ENCODE results near the gene KCNJ15. TPM values are rescaled to one million over a fixed set of nuclear protein-coding genes. Genes with fewer than 3 reads are reported as not detected.

KCNJ15 gene
- total and polyA plus RNA-seq, 2 of the 4 experiments (the other 2 are of a cell fraction), result under 0.01 to 0.07 TPM

DNA sequence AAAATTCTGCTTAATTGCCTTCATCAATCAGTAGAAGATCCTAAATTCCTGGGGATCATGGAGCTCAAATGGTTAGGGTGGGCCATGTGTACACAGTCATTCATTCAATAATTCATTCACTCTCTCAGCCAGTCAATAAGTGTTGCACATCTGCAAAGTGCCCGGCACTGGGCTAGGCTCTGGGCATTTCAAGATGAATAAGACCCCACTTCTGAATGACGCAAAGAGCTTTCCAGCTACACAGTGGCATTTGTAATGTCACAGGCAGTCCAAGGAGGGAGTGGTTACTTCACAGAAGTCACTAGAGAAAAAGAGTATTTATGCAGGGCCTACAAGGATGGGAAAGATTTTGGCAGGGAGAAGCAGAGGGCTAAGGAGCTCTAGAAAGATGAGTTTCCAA is 93.2 kb downstream of the KCNJ15 start:
- no peak for ATAC-seq (ENCODE audit: low read depth)
- no TSS peak for BruUV-seq (replicated peaks)
- H3K27ac ChIP-seq (ENCODE audit: insufficient read depth, low read length), result no peak overlapping the region

More for the DNA sequence above, 93.2 kb downstream of the KCNJ15 start:
- H3K27me3 ChIP-seq (ENCODE audit: control insufficient read depth, insufficient read depth, low read length), result no peaks in the 10 kb centered on the region
- peaks cover 14% of the 10 kb centered on the region for H3K4me1 ChIP-seq (ENCODE audit: control insufficient read depth, insufficient read depth, low read length)
- no peak overlapping the region for H2BK5ac ChIP-seq (ENCODE audit: low read depth, low read length, poor library complexity, severe bottlenecking)
- H2BK120ac ChIP-seq (ENCODE audit: low read depth, low read length), result peak overlapping the region; percentile 100
- H2BK15ac ChIP-seq (ENCODE audit: low read depth, low read length), result peak overlapping the region; percentile 98; the same call in 2 of the 3 replicates
- WGBS, 2 experiments (ENCODE audit: extremely low coverage in 2 of 2, insufficient read length in 1 of 2), result 100% methylated on average over 1 of the region's 2 CpGs; no CpG with 5 or more reads in 1 of the 2 experiments
- in situ Hi-C loops (cut with MboI; ENCODE audit: low sequenced_read_pairs) (loop anchor here (5.0 to 25.0 kb wide), 4 partner anchors 138 to 638 kb away; no protein-coding TSS in a partner anchor), dilution Hi-C loops (cut with HindIII; ENCODE audit: low sequenced_read_pairs, unreplicated experiment) (loop anchor here (25.0 kb wide), 1 partner anchor 138 kb away; no protein-coding TSS in a partner anchor), intact Hi-C loops (cut with micrococcal nuclease) (no loop called here)
- H3K18ac ChIP-seq (ENCODE audit: low read depth, low read length), result no peak overlapping the region
- TF ChIP-seq, protein P1, sequence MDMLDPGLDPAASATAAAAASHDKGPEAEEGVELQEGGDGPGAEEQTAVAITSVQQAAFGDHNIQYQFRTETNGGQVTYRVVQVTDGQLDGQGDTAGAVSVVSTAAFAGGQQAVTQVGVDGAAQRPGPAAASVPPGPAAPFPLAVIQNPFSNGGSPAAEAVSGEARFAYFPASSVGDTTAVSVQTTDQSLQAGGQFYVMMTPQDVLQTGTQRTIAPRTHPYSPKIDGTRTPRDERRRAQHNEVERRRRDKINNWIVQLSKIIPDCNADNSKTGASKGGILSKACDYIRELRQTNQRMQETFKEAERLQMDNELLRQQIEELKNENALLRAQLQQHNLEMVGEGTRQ (IDR thresholded peaks at IDR 0.05; ENCODE audit: low read depth, low read length), result no peak
- no peak for TF ChIP-seq MAZ (IDR thresholded peaks at IDR 0.05; ENCODE audit: borderline replicate concordance, low read depth, low read length)
- no peak for TF ChIP-seq MAFK (IDR thresholded peaks at IDR 0.05; ENCODE audit: low read depth, low read length)
- no peak for TF ChIP-seq RFX5 (IDR thresholded peaks at IDR 0.05; ENCODE audit: low read depth, low read length)
- no peak for TF ChIP-seq POLR2A (IDR thresholded peaks at IDR 0.05; ENCODE audit: low read depth, low read length)
- TF ChIP-seq, protein P2, sequence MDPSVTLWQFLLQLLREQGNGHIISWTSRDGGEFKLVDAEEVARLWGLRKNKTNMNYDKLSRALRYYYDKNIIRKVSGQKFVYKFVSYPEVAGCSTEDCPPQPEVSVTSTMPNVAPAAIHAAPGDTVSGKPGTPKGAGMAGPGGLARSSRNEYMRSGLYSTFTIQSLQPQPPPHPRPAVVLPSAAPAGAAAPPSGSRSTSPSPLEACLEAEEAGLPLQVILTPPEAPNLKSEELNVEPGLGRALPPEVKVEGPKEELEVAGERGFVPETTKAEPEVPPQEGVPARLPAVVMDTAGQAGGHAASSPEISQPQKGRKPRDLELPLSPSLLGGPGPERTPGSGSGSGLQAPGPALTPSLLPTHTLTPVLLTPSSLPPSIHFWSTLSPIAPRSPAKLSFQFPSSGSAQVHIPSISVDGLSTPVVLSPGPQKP (IDR thresholded peaks at IDR 0.05; ENCODE audit: borderline replicate concordance, low read depth, low read length), result no peak
- no peak for TF ChIP-seq NFE2L2 (IDR thresholded peaks at IDR 0.05; ENCODE audit: low read depth, low read length)
- no peak for TF ChIP-seq FOS (IDR thresholded peaks at IDR 0.05; ENCODE audit: low read depth, low read length)
- TF ChIP-seq BHLHE40 (IDR thresholded peaks at IDR 0.05; ENCODE audit: low read depth, low read length), result no peak
- no peak for TF ChIP-seq SMC3 (IDR thresholded peaks at IDR 0.05; ENCODE audit: low read depth, low read length)
- no peak for TF ChIP-seq CHD1 (IDR thresholded peaks at IDR 0.05; ENCODE audit: low read depth, low read length)
- peak overlapping the region; percentile 98 for H3K4ac ChIP-seq (ENCODE audit: low read depth, low read length)
- H3K4me2 ChIP-seq (ENCODE audit: low read depth, low read length), result no peak overlapping the region
- no peaks in the 10 kb centered on the region for H3K36me3 ChIP-seq (ENCODE audit: control insufficient read depth, insufficient read depth, low read length)
- no peak overlapping the region for H3K9ac ChIP-seq (ENCODE audit: low read depth, low read length)
- POLR2A ChIA-PET (ENCODE audit: unreplicated experiment), result no interaction called here
- no peak overlapping the region for H3K4me3 ChIP-seq (ENCODE audit: insufficient read depth, low read depth, low read length)
- H3K23ac ChIP-seq (ENCODE audit: low read depth, low read length), result no peak overlapping the region
- H3K14ac ChIP-seq (replicated peaks; ENCODE audit: low read depth, low read length), result no peak overlapping the region
- peaks cover 0 to 5% of the 10 kb centered on the region in 2 experiments; a peak in 1 of 4 replicates for H3K79me1 ChIP-seq (ENCODE audit: low read depth in 1 of 2, low read length in 2 of 2)
- H4K91ac ChIP-seq (ENCODE audit: insufficient read depth, low read depth, low read length), result peak overlapping the region; percentile 35; the same call in 1 of the 2 replicates
- peak overlapping the region; percentile 99 for H2AK5ac ChIP-seq (ENCODE audit: low read depth, low read length)
- H2AK9ac ChIP-seq (replicated peaks; ENCODE audit: low read depth, low read length, poor library complexity), result no peak overlapping the region
- CTCF ChIA-PET, result interaction anchor here (1.6 to 4.7 kb wide), 3 partner anchors 131 to 675 kb away, joined by 5 to 48 read pairs (median 30); no protein-coding TSS in a partner anchor
- no peak for DNase-seq
- H4K8ac ChIP-seq (ENCODE audit: low read depth in 2 of 2, low read length in 2 of 2), result peak overlapping the region in 1 of 2 experiments; percentile 97; a peak in 2 of 4 replicates
- no peak overlapping the region for H3K56ac ChIP-seq (ENCODE audit: extremely low read depth, insufficient read depth, low read length)
- H3K9me3 ChIP-seq (ENCODE audit: control insufficient read depth, insufficient read depth, low read length), result no peaks in the 10 kb centered on the region
- H3K9me1 ChIP-seq (ENCODE audit: insufficient read depth, low read length), result peaks cover 6% of the 10 kb centered on the region; the same call in 1 of the 2 replicates
- peak overlapping the region; percentile 100; the same call in 1 of the 2 replicates for H2BK20ac ChIP-seq (ENCODE audit: low read depth, low read length)
- no peak overlapping the region for H4K5ac ChIP-seq (ENCODE audit: low read depth, low read length)
- H4K20me1 ChIP-seq (ENCODE audit: insufficient read depth, low read length), result no peaks in the 10 kb centered on the region
- H2AFZ ChIP-seq (replicated peaks; ENCODE audit: low read length, poor library complexity), result no peak overlapping the region

All from IMR-90 (cell line).